Suprapubic skin (tissue), 3 donors: ENCODE data around the gene SAMHD1.

ENCODE experiments used
- POLR2AphosphoS5 ChIP-seq, 3 donors: sonication (generic); formaldehyde crosslinking; IDR thresholded peaks; one replicate each; pipeline ENCODE4 v1.6.1; 2017; ENCODE audit warnings: antibody characterized with exemption in 3 of 3
- TF ChIP-seq, protein P1 (sequence below), 2 donors: fragments of 200-600 bp in 1 of 2; fragments of 450-650 bp in 1 of 2; sonication (generic) in 1 of 2; IDR thresholded peaks; one replicate each; pipeline ENCODE4 v1.5.1; 2016 to 2019; ENCODE audit warnings: antibody characterized with exemption in 2 of 2, mild to moderate bottlenecking in 1 of 2, moderate library complexity in 1 of 2

GRCh38 chr20:36856195-36856594 lies 95.3 kb downstream of the SAMHD1 start:
- TF ChIP-seq, protein P1, sequence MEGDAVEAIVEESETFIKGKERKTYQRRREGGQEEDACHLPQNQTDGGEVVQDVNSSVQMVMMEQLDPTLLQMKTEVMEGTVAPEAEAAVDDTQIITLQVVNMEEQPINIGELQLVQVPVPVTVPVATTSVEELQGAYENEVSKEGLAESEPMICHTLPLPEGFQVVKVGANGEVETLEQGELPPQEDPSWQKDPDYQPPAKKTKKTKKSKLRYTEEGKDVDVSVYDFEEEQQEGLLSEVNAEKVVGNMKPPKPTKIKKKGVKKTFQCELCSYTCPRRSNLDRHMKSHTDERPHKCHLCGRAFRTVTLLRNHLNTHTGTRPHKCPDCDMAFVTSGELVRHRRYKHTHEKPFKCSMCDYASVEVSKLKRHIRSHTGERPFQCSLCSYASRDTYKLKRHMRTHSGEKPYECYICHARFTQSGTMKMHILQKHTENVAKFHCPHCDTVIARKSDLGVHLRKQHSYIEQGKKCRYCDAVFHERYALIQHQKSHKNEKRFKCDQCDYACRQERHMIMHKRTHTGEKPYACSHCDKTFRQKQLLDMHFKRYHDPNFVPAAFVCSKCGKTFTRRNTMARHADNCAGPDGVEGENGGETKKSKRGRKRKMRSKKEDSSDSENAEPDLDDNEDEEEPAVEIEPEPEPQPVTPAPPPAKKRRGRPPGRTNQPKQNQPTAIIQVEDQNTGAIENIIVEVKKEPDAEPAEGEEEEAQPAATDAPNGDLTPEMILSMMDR (IDR thresholded peaks at IDR 0.05), result no peak
- TF ChIP-seq POLR2AphosphoS5 (IDR thresholded peaks at IDR 0.05), result no peak
